Activated CD4-positive, alpha-beta T cell treated with anti-CD3 and anti-CD28 coated beads, Interleukin-2, amount 50 U/mL, for 4 hours (primary cell): ENCODE measurements around the gene ZNF556.

Experiments
- DNase-seq, 2 experiments: peaks; one replicate each; pipeline ENCODE4 v3.0.0-alpha.2; 2020

Gene ZNF556

DNA sequence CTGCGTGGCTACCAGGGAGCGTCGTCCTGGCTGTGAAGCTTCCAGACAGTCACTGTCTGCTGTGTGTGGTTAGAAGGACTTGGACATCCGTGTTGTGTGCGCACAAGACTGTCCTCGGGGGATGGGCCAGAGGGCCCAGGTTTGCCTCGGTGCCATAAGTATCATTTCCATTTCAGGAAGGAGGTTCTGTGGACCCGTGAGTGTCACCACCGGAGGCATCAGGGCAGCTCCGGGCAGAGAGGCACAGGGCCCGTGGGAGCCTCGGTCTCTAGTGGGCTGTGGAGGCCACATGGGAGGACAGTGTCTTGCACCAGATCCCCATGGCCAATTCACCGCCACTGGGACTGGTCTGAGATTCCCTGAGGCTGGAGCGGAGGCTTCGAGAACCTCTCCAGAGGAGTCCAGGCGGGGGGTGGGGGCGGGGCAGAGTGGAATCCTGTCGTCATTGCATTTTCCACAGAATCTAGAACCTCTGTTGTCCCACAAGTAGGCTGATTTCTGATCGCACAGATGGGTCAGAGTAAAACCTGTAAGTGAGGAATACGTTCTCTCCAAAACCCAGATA, 39.6 kb downstream of the ZNF556 start:
- DNase-seq, result no peak

DNA sequence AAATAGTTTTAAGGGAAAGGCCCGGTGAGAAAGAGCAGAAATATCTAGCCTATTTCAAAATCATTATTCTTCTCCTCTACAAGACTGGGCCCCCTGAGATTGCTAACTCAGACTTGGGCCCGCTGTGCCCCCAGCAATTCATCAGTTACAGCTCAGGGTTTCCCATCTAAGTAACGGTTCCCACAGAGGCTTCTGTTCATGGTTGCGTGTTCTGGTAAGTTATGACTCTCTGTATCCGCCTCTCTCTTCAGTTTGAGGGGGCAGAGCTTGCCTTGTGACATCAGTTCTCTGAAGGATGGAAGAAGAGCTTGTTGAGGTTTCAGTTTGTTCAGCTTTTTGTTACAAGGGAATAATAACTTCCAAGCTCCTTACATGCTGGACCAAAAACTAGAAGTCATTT, 45.2 kb downstream of the ZNF556 start:
- DNase-seq, result no peak

GRCh38 chr19:2917275-2918184, 50.4 kb downstream of the ZNF556 start:
- DNase-seq, result no peak

- DNase-seq, result no peak
Measured at GRCh38 chr19:2922987-2923386, 55.9 kb downstream of the ZNF556 start.

GRCh38 chr19:2923510-2923909, 56.4 kb downstream of the ZNF556 start:
- no peak for DNase-seq

- no peak for DNase-seq
Measured at GRCh38 chr19:2926341-2927031, 59.4 kb downstream of the ZNF556 start.

- no peak for DNase-seq
Measured at GRCh38 chr19:2927032-2927430, 59.9 kb downstream of the ZNF556 start.
